Tibial nerve (tissue), 3 donors: ENCODE data around the gene SUGCT.

Source experiments
- CTCF ChIP-seq, 5 experiments: fragments of 200-600 bp in 3 of 5; fragments of 450-650 bp in 2 of 5; sonication (generic) in 3 of 5; IDR thresholded peaks; one replicate each; pipeline ENCODE4 v1.5.1; 2016 to 2019; ENCODE audit warnings: antibody characterized with exemption in 5 of 5, mild to moderate bottlenecking in 3 of 5, moderate library complexity in 2 of 5
- POLR2A ChIP-seq, 2 donors: fragments of 450-650 bp; IDR thresholded peaks; one replicate each; pipeline ENCODE4 v1.6.1; 2017; ENCODE audit warnings: antibody characterized with exemption in 2 of 2, mild to moderate bottlenecking in 2 of 2, moderate library complexity in 2 of 2

- TF ChIP-seq CTCF (IDR thresholded peaks at IDR 0.05) (no peak), POLR2A (IDR thresholded peaks at IDR 0.05) (no peak)
Measured at GRCh38 chr7:40306596-40306995, 171.8 kb downstream of the SUGCT start.
